NCI-H446 treated with DMSO at 0.1 percent for 48 hours (cell line): ENCODE measurements around the gene PTPRE.

ENCODE experiments used
- DNase-seq: peaks from one replicate; lab custom pipeline; 2025; lab: John Stamatoyannopoulos, UW

Gene PTPRE

GRCh38 chr10:128095027-128095752 is 188.3 kb downstream of the PTPRE start:
- no peak for DNase-seq

- no peak for DNase-seq
These were observed 189.0 kb downstream of the PTPRE start for GRCh38 chr10:128095753-128096469.

- DNase-seq: no peak
These were observed 189.7 kb downstream of the PTPRE start for GRCh38 chr10:128096486-128097199.

DNA sequence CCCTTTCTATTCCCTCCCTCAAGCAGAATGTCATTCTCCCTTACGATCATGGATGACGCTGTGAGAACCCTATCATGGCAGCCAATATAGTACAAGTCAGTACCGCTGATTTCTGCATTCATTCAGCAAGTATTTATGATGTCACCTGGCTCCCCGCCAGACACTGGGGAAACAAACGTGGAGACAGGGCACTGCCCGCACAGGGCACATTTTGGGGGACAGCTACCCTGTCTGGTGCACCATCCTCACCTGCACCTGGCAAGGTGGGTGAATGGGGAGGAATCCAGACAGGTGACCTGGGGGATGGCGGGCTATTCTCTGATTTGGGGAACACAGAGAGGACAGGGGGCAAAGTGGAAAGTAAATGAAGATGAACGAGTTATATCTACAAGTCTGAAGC is 190.9 kb downstream of the PTPRE start:
- DNase-seq: no peak

DNA sequence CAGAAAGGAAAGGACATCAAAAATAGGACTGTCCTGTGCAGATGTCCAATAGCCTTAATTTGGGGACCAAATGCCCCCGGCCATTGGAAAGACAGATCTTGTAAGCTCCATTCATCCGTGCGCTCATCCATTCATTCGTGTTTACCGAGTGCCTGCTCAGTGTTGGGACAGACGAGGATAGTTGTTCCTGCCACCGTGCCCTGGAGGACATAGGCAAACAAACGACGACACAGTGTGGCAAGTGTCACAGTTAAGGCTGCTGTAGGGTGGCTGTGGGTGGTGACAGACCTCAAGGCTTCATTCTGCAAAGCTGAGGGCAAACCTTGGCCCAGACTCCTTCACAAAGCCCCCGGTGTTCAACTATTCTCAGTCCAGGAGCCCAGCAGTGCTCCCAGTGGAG is 191.7 kb downstream of the PTPRE start:
- DNase-seq: no peak

- DNase-seq: no peak
These were observed 193.0 kb downstream of the PTPRE start for GRCh38 chr10:128099901-128100300.

DNA sequence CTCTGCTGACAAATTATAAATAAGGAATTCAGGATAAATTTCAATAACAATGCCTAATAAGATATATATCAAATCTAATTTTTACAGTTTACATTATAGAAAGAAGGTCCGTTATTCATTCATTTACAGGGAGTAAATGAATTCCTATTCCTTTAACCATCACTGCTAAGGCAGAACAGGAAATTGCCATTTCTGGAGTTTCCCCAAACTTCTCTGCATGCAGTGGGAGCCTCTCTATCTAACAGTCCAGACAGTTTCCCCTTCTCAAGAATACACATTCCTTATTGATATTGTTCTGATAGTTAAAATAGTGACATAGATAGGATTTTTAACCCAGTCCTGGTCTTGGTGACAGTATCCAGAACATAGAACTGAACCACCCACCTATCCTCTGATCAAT is 195.0 kb downstream of the PTPRE start:
- no peak for DNase-seq

GRCh38 chr10:128102480-128103228 is 195.8 kb downstream of the PTPRE start:
- DNase-seq: no peak

GRCh38 chr10:128103229-128103714 is 196.4 kb downstream of the PTPRE start:
- DNase-seq: no peak

GRCh38 chr10:128105383-128105782 is 198.5 kb downstream of the PTPRE start:
- DNase-seq: no peak

- no peak for DNase-seq
These were observed 202.8 kb downstream of the PTPRE start for GRCh38 chr10:128109707-128110106.

DNA sequence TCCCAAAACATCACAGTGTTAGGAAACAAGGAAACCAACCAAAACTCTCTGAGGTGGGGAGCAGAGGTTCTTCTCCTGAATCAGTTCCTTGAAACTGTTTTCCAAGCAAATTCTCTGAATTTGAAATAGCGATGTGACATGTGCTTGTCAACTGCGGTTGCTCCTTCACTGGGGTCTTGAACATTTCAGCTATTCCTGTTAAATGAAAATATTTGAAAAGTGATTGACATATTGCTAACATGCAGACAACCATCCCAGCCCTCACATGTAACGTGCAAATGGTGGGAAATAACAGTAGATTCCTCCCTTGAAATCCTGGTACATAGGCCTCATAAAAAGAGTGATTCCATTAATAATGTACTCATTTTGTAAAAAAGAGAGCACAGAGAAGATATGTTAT is 203.4 kb downstream of the PTPRE start:
- no peak for DNase-seq

DNA sequence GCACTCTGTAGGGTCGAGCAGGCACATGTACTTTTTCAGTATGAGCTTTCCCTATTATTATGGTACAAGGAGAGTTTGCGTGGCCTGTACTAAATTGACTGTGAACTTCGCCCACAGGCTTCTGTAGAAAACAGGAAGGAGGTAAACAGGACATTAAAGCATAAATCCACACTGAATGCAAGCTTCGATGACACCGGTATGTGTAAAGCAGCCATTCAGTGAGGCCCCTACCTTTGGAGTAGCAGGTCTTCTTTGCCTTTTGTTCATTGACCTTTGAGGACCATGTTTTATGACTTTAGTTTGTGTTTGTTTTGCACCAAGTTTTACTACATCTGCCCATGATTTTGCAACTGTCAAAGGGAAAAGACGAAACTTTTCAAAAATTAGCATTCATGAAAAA is 204.8 kb downstream of the PTPRE start:
- DNase-seq: no peak

DNA sequence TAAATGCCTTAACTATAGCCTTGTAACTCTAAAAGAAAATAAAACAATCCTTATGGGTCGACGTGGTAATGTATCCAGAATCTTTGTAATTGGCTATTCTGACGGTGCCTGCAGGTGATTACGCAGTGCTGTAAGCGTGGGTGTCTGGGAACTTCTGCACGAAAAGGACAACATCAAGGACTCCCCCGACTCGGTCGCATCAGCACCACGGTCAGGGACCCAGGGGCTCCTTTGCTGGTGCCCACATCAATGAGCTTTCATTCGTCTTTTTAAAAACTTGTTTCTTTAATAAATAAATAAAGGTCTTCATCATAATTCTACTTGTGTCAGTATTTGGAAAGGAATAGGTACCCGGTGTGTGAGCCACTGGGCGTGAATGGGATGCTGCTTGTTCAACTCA is 206.1 kb downstream of the PTPRE start:
- DNase-seq: no peak

DNA sequence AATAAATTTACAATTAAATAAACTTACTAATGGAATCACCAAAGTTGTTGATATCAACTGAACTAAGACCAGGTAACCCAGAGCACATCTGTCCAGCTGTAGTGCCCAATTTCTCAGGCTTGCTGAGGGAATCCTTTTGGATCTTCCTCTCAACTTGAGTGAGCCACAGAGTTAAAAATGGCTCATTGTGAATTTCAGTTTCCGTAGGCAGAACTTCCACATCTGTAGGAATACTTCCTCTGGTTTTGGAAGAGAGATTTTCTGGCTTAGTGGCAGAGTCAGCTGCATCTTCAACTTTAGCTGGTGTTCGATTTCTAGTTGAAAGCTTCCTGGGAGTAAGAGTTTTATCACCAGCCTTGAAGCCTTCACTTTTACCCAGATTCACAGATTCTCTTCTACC is 208.0 kb downstream of the PTPRE start:
- no peak for DNase-seq

- DNase-seq: no peak
These were observed 208.5 kb downstream of the PTPRE start for GRCh38 chr10:128115356-128115755.

- no peak for DNase-seq
These were observed 209.3 kb downstream of the PTPRE start for GRCh38 chr10:128116187-128116586.

DNA sequence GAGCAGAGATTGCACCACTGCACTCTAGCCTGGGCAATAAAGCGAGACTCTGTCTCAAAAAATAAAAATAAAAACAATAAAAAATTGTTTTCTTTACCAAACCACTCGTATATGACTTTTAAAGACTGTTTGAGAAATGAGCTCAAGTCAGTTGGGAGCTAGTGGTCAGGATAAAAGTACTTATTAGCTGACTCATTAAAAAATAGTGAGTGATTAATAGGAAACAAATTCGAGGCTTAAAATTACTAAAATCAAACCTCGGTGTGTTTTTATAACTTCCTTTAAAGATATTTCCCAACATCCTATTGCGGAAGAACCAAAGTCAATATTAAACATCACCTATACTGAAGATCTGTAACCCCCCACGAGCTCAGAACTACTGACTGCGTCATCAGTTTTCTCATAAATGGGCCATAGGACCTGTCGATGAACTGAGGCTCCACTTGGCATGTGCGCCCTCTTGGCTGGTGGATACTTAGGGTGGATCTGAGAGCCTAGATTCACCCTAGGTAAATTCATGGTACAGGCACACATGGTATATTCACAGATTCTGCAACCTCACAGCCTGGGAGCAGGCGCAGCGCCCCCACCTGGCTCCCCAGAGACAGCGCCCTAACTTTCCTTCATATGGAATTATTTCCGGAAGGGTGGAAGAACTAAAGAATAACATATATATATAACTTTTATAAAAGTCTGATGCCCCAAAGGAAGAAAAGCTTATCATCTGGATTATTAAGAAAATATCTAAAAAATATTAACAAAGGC is 210.1 kb downstream of the PTPRE start:
- no peak for DNase-seq

GRCh38 chr10:128121750-128122412 is 215.0 kb downstream of the PTPRE start:
- DNase-seq: no peak

GRCh38 chr10:128122931-128123330 is 216.0 kb downstream of the PTPRE start:
- no peak for DNase-seq

- no peak for DNase-seq
These were observed 216.9 kb downstream of the PTPRE start for GRCh38 chr10:128123846-128124245.
